Measurements from ENCODE around the gene TEPSIN. TPM values are rescaled to one million over a fixed set of nuclear protein-coding genes. Genes with fewer than 3 reads are reported as not detected.

The TEPSIN gene
- total RNA-seq, 4 donors from 2014 or later: 19.5 to 31.6 (median 23.5) TPM

DNA sequence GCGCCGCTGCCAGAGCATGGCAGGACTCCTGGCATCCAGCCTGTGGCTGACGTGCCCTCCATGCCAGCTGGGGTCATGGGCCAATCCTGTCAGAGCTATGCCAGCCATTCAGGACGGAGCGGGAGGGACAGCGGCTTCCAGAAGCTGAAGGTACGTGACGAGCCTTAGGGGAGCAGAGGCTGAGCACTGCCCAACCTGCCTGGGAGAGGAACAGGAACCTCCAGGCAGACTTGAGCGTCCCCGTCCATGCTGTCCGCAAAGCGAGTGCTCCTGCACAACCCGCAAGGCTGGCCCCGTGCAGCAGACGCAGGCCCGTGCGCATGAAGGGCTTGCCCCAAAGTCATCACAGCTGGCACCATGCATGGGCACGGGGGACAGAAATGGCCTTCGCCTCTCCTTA is 21.8 kb upstream of the TEPSIN start:
- Histone ChIP-seq H3K4me3 (no peak overlapping the region), H3K27me3 (no peaks in the 10 kb centered on the region), H3K4me1 (peaks cover 2 to 22% (median 18%) of the 10 kb centered on the region in 4 donors), H3K9me3 (no peaks in the 10 kb centered on the region), H3K27ac (replicated peaks in 1 of 4) (no peak overlapping the region), H3K36me3 (peaks cover 40 to 86% (median 78%) of the 10 kb centered on the region in 4 donors)
- no peak for TF ChIP-seq EP300 (IDR thresholded peaks at IDR 0.05)
- TF ChIP-seq, protein P1, sequence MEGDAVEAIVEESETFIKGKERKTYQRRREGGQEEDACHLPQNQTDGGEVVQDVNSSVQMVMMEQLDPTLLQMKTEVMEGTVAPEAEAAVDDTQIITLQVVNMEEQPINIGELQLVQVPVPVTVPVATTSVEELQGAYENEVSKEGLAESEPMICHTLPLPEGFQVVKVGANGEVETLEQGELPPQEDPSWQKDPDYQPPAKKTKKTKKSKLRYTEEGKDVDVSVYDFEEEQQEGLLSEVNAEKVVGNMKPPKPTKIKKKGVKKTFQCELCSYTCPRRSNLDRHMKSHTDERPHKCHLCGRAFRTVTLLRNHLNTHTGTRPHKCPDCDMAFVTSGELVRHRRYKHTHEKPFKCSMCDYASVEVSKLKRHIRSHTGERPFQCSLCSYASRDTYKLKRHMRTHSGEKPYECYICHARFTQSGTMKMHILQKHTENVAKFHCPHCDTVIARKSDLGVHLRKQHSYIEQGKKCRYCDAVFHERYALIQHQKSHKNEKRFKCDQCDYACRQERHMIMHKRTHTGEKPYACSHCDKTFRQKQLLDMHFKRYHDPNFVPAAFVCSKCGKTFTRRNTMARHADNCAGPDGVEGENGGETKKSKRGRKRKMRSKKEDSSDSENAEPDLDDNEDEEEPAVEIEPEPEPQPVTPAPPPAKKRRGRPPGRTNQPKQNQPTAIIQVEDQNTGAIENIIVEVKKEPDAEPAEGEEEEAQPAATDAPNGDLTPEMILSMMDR (IDR thresholded peaks at IDR 0.05): no peak
- no peak for TF ChIP-seq POLR2AphosphoS5 (IDR thresholded peaks at IDR 0.05)
- TF ChIP-seq POLR2A (IDR thresholded peaks at IDR 0.05; ENCODE audit: low read depth): no peak
- no peak for DNase-seq (ENCODE audit: extremely low spot score)
- WGBS: 92% methylated on average over 11 of the region's 19 CpGs
- intact Hi-C loops (cut with DNase I): no loop called here

DNA sequence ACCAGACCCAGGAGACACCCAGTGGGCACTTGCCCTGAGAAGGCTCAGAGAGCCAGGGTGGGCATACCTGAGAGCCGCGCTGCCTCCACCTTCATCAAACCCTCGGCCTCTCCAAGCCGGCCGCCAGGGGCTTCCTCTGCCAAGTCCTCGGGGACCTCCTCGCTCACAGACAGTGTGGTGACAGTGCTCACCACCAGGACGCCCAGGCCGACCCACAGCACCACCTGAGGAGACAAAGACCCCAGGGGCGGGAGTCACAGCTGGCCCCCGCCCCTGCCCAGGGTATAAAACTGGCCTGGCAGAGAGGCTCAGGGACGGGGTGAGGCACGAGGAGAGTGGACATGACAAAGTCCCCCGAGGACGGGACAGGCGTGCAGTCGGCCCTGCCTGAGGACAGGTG is 21.3 kb upstream of the TEPSIN start:
- no peak for DNase-seq (ENCODE audit: extremely low spot score)
- Histone ChIP-seq H3K4me3 (no peak overlapping the region), H3K4me1 (peaks cover 7 to 26% (median 23%) of the 10 kb centered on the region in 4 donors), H3K36me3 (peaks cover 40 to 81% (median 73%) of the 10 kb centered on the region in 4 donors), H3K27ac (replicated peaks in 1 of 4) (no peak overlapping the region), H3K27me3 (no peaks in the 10 kb centered on the region), H3K9me3 (no peaks in the 10 kb centered on the region)
- intact Hi-C loops (cut with DNase I): no loop called here
- TF ChIP-seq POLR2AphosphoS5 (IDR thresholded peaks at IDR 0.05): no peak
- WGBS: 90% methylated on average over 6 of the region's 17 CpGs

DNA sequence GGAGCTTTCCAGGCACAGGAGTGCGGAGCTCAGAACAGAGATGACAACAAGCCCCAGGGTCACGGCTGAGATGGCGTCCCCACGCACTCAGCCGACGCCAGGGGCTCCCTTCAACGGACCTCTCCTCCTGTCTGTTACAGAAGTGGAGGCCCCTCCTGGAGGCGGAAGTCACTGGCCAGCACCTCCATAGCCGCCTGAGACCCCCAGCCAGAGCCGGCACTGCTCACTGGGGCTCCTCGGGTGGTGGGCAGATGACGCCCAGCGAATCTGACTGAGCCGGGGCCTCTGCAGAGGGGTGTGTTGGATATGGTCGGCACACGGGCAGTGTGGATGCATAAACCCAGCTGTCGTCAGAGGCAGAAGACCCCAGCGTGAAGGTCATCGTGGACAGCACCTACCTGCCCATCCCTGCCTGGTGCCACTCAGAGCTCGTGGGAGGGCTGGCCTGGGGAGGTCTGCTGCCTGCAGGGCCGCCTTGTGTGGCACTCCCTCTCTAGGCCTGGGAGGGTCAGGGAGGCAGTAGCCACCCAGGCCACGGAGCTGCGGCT is 20.3 kb upstream of the TEPSIN start:
- intact Hi-C loops (cut with DNase I): loop anchor here (5.0 kb wide), 1 partner anchor 33 kb away; no protein-coding TSS in a partner anchor
- peaks cover 14 to 37% (median 33%) of the 10 kb centered on the region in 4 donors for H3K4me1 ChIP-seq
- H3K9me3 ChIP-seq: no peaks in the 10 kb centered on the region
- peaks cover 30 to 71% (median 63%) of the 10 kb centered on the region in 4 donors for H3K36me3 ChIP-seq
- no peak for DNase-seq (ENCODE audit: extremely low spot score)
- no peak overlapping the region for H3K4me3 ChIP-seq
- TF ChIP-seq POLR2AphosphoS5 (IDR thresholded peaks at IDR 0.05) (no peak), EP300 (IDR thresholded peaks at IDR 0.05) (no peak), POLR2A (IDR thresholded peaks at IDR 0.05; ENCODE audit: low read depth) (no peak)
- TF ChIP-seq, protein P1 (IDR thresholded peaks at IDR 0.05): no peak
- H3K27ac ChIP-seq (replicated peaks in 1 of 4): no peak overlapping the region
- no peaks in the 10 kb centered on the region for H3K27me3 ChIP-seq
- WGBS: 87% methylated on average over 18 of the region's 23 CpGs

DNA sequence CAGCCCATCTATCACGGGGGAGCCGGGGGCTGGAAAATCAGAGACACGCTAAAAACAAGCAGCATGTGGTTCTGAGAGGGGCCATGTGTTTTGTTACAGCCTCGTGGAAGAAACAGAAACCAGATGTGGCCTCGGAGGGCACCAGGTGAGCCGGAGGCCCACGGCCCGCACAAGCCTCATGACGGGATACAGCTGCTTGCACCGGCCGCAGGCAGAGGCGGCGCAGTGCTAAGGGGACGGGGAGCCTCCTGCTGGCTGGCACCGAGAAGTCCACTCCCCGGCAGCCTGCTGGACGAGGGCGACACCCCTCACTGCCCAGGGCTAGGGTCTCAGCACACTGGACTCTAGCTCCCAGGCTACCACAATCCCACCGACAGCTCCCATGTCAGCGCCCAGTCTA is 19.4 kb upstream of the TEPSIN start:
- intact Hi-C loops (cut with DNase I): loop anchor here (5.0 kb wide), 1 partner anchor 34 kb away; no protein-coding TSS in a partner anchor
- peaks cover 14 to 42% (median 38%) of the 10 kb centered on the region in 4 donors for H3K4me1 ChIP-seq

DNA sequence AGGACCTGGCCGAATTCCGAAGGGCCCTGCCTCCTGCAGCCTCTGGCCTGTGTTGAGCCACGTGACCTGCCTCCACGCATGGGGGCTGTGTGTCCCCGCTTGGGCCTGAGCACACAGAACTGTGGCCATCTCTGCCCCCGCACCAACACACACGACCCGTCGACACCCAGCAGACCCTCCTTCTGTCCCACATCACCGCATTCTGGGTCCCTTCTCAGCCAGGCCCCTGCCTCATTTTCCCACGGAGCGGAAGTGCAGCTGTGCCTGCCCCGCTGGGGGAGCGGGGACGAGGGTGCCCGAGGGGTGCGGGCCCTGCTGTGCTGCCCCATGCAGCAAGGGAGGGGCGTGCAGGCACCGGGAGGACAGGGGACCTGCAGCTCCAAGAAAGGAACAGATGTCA is 18.7 kb upstream of the TEPSIN start:
- peaks cover 14 to 50% (median 42%) of the 10 kb centered on the region in 4 donors for H3K4me1 ChIP-seq
- no peak for DNase-seq (ENCODE audit: extremely low spot score)
- H3K27ac ChIP-seq (replicated peaks in 1 of 4): no peak overlapping the region
- H3K9me3 ChIP-seq: no peaks in the 10 kb centered on the region
- H3K27me3 ChIP-seq: no peaks in the 10 kb centered on the region
- H3K4me3 ChIP-seq: no peak overlapping the region
- WGBS: 93% methylated on average over 12 of the region's 19 CpGs
- TF ChIP-seq, protein P1 (IDR thresholded peaks at IDR 0.05): no peak
- TF ChIP-seq EP300 (IDR thresholded peaks at IDR 0.05): no peak
- no peak for TF ChIP-seq POLR2AphosphoS5 (IDR thresholded peaks at IDR 0.05)
- TF ChIP-seq POLR2A (IDR thresholded peaks at IDR 0.05; ENCODE audit: low read depth): no peak
- peaks cover 30 to 59% (median 53%) of the 10 kb centered on the region in 4 donors for H3K36me3 ChIP-seq
- intact Hi-C loops (cut with DNase I): loop anchor here (5.0 kb wide), 1 partner anchor 35 kb away; no protein-coding TSS in a partner anchor

More for the DNA sequence above, 19.4 kb upstream of the TEPSIN start:
- Histone ChIP-seq H3K27ac (replicated peaks in 1 of 4) (no peak overlapping the region), H3K4me3 (no peak overlapping the region), H3K36me3 (peaks cover 30 to 63% (median 54%) of the 10 kb centered on the region in 4 donors), H3K9me3 (no peaks in the 10 kb centered on the region), H3K27me3 (no peaks in the 10 kb centered on the region)
- no peak for DNase-seq (ENCODE audit: extremely low spot score)
- 66% methylated on average over 7 of the region's 20 CpGs for whole genome bisulfite sequencing
- no peak for TF ChIP-seq EP300 (IDR thresholded peaks at IDR 0.05)
- no peak for TF ChIP-seq POLR2A (IDR thresholded peaks at IDR 0.05; ENCODE audit: low read depth)
- TF ChIP-seq, protein P1 (IDR thresholded peaks at IDR 0.05): no peak
- TF ChIP-seq POLR2AphosphoS5 (IDR thresholded peaks at IDR 0.05): no peak

Data from esophagus muscularis mucosa (tissue), 4 donors.